GM19238 (cell line): Measurements from ENCODE around the gene RAMP3.
"Not testable (repeated sequence)": the region's sequence is repeated elsewhere in the genome, so short reads cannot be mapped to it uniquely, and the experiment has no call there.

Experiments
- DNase-seq: peaks from one replicate; pipeline ENCODE4 v3.0.0; 2011; ENCODE audit warnings: low spot score; ENCODE audit not compliant: insufficient read length

RAMP3 gene

GRCh38 chr7:45190406-45191165 is 33.0 kb downstream of the RAMP3 start:
- DNase-seq, result no peak

DNA sequence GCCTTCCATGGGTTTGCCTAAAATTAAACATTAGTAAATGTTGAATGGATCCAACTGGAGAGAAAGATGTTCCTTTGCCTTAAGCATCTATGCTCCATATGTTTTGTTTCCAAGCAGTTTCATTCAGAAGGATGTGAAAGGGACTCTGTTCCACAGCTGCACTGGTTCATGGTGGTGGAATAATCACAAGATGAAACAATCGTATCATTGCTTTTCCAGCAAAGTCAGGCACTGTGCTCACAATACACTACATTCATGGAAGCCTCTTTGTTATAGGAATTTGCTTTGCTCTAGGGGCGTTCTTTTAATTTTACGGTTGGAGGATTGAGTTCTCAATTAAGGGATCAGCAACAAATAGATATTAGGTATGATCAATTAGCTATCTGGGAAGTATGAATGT is 33.8 kb downstream of the RAMP3 start:
- DNase-seq, result no peak

- no peak for DNase-seq
These were observed 35.0 kb downstream of the RAMP3 start for GRCh38 chr7:45192621-45193041.

DNA sequence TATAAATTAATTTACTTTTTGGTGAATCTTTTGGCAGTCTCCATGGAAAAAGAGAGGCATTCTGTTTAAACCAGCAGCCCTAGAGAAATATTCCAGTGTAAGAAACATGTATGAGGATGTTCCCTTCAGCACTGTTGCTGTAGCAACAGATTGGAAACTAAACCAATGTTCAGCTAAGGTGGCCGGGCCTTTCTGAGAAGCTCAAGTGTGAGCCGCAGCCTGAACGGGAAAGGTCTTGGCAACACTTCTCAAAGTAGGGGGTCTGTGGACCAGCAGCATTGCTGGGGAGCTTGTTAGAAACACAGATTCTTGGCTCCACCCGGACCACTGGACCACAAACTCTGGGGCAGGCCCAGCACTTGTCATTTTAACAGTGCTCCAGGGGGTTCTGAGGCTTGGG is 36.2 kb downstream of the RAMP3 start:
- no peak for DNase-seq

GRCh38 chr7:45196374-45196773 is 38.8 kb downstream of the RAMP3 start:
- DNase-seq, result no peak

DNA sequence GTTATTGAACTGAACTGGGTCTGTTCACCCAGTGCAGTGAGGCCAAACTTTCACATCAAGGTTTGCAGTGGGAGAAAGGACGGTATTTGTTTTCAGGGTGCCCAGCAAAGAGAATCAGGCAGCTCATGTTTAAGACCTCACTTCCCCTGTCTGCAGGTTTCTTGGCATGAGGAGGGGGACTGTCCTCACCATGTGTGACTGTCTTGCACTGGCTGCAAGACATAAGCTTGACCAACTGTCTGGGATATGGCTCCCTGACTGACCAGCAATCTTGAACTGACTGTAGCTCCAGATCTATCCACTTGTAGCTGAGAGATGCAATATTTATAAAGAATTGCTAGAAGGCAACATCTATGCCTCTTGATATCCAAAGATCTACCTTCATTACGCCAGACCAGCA is 39.9 kb downstream of the RAMP3 start:
- no peak for DNase-seq

GRCh38 chr7:45198986-45199385 is 41.4 kb downstream of the RAMP3 start:
- DNase-seq, result no peak

GRCh38 chr7:45199506-45199905 is 41.9 kb downstream of the RAMP3 start:
- DNase-seq, result no peak

DNA sequence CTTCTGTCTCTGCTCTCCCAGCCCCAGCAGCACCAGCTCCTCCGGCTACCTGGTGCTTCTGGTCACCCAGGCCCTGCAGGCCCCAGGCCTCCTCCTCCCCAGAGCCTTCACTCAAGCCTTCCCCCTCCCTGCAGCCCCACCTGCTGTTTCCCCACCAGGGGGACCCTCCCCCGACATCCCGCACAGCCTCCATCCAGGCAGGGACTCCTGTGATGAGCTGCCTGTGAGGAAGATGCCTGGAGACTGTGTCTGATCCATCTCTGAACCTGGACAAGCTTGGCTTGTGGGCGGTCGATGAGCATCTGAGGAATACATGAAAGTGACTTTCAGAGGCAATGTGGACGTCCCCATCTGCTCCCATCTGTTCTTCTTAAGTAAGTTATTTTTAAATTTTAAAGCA is 45.0 kb downstream of the RAMP3 start:
- DNase-seq, result no peak

DNA sequence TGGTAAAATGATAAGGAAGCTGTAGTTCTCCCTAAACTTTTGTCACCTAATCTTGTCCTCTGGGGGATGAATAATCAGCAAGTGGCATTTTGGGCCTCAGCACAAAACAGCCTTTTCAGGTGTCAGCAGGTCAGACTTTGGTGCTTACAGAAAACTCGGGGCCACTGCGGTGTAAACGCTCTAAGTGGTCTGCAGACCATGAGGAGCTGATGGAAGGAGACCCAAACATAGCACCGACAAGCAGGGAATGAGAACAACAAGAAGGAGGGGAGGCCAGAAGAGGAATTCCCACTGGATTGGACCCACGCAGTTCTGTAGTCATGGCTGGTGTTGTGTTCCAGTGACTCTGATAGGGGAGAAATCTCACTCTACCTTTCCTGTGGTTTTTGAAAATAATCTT is 45.4 kb downstream of the RAMP3 start:
- no peak for DNase-seq

DNA sequence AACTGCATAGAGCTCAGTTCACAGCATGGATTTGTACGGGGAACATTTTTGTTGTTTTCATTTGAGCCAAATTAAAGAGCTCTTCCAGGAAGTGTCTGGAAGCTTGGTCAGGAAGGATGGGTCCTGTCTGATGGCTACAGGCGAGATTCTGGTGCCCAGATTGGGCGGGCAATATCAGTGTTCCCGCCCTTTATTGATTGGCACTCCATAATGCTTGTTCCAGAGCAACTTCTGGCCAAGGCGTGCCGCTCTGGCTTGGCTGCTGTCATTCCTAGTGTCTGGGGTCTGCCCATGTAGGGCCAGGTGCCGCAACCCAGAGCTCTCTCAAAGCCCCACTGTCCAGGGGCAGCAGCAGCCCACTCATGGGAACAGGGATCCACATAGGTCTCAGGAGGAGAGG is 45.9 kb downstream of the RAMP3 start:
- no peak for DNase-seq

DNA sequence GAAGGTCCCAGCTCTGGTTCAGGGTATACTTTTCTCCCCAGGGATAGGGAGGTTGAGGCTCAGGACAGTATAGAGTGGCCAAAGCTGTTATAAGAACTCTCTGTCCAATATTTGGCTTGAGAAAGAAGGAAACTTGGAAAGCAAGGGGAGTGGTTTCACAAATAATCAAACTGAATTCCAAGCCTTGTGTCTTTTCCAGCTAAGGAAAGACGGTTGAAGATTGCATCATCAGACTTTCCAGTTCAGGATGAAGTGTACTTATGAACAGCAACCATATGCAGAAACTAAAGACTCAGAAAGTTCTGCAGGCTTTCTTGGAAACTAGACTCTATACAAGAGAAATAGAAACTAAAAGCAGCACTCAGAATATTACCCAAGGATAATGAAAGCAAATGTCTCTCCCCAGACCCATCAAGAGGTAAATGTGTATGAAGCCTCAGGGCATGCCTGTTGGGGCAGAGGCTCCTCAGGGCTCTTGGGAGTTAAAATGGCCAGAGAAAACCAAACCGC is 46.4 kb downstream of the RAMP3 start:
- DNase-seq, result peak; percentile 27

DNA sequence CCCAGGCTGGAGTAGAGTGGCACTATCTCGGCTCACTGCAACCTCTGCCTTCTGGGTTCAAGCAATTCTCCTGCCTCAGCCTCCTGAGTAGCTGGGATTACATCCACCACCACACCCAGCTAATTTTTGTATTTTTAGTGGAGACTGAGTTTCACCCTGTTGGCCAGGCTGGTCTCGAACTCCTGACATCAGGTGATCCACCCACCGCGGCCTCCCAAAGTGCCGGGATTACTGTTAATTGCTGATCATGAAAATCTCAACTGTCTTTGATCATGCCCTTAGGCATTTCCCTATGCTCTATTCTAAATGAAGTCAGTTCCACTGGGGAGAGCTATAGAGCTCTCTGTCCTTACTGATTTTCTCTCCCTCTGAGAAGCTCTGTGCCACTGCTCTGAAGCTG is 48.7 kb downstream of the RAMP3 start:
- not testable (repeated sequence) for DNase-seq

- DNase-seq, result not testable (repeated sequence)
These were observed 52.3 kb downstream of the RAMP3 start for GRCh38 chr7:45209909-45210308.

DNA sequence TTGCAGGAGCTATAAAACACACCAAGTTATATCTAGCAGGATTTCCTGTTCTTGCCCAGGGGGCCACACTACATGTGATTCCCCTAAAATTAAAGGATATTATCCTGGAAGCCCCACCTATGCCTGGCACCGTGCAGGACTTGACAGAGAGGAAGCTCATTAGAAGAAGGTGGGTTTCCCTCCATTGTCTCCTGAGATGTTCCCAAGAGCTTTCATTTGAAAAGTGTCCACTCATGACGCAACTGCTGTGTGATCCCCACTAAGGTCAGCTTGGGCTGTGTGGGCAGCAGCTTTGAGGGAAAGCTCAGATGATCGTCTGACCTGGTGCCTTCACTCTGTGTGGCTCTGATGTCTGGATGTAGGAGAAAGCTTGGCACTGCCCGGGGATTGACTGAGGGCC is 53.5 kb downstream of the RAMP3 start:
- DNase-seq, result no peak

GRCh38 chr7:45211958-45212357 is 54.4 kb downstream of the RAMP3 start:
- no peak for DNase-seq

- DNase-seq, result no peak
These were observed 55.0 kb downstream of the RAMP3 start for GRCh38 chr7:45212606-45213005.

GRCh38 chr7:45215601-45216062 is 58.0 kb downstream of the RAMP3 start:
- no peak for DNase-seq

GRCh38 chr7:45216181-45216580 is 58.6 kb downstream of the RAMP3 start:
- DNase-seq, result no peak

DNA sequence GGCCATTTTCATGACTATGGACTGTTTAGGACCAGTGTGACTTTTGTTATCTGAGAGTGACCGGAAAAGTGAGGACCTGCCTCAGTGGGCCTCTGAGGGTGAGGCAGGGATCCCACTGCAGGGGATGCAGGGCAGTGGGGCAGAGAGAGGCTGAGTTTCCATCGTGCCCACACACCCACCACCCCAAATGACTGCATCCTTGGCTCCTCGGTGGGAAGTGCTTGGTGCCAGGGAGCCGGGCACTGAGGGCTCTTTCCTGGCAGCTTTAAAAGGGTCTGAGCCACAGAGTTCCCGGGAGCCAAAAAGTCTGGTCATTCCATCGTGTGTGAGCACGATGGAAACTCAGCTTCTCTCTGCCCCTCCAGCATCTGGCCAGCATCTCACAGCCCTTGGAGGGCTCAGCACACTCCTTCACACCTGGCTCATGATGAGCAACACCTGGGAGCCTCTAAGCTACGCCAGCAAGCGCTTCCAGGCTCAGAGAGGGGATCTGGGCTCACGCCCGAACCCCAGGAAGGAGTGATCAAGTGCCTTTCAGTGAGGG is 59.1 kb downstream of the RAMP3 start:
- DNase-seq, result no peak

DNA sequence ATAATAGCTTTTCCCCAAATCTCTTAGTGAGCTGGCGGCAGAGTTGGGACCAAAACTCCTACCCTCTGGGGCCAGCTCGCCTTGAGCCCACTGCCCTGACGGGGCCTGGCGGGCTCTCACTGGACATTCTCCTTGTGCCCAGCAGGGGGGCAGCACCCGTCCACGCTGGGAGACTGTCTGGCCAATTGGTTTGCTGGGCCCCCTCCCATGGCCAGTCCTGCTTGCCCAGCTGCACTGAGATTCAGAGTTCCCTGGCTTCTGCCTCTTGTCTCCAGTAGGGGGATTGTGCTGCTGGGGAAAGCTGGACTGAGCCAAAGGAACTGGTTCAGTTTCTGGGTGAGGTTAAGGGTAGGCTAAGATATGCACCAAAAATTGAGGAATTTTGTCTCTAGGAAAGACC is 59.8 kb downstream of the RAMP3 start:
- DNase-seq, result no peak

- DNase-seq, result no peak
These were observed 61.5 kb downstream of the RAMP3 start for GRCh38 chr7:45219130-45219529.

DNA sequence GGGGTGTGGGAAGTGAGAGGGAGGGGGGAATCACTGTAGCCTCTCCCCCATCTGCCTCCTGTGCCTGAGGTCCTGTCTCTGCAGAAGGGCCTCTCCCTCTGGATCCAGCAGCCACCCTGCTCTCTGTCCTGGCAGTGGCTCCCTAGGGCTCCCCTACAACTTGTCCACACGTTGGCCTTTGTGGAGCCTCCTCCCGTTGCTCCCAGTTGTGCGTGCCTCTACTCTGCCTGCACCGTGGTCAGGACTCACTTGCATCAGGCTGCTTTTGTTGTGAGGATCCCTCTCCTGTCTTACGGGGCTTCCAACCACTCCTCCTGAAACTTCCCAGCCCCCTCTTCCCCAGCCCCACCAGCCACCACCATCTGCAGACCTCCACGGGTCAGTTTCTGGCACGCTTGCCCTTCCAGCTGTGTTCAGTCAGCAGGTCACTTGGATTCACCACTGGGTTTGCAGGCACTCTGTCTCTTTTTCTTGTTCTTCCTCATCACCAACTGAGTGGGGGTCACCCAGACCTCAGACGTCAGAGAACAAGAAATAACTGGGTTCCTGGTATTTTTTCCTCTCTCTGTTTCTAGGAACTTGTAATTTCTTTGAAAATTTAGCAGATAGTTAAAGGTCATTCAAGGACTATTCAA is 62.3 kb downstream of the RAMP3 start:
- no peak for DNase-seq
